ENCODE measurements around the gene CACNG8. TPM values are rescaled to one million over a fixed set of nuclear protein-coding genes. Genes with fewer than 3 reads are reported as not detected.

The CACNG8 gene
- total RNA-seq, 1 donor from 2014 or later: 0.32 TPM

- no peaks in the 10 kb centered on the region for H3K36me3 ChIP-seq
- no peak overlapping the region for H3K27ac ChIP-seq
- peaks cover 18% of the 10 kb centered on the region for H3K27me3 ChIP-seq
- no peaks in the 10 kb centered on the region for H3K9me3 ChIP-seq
- H3K4me1 ChIP-seq: peaks cover 3% of the 10 kb centered on the region in 2 donors
- intact Hi-C loops (cut with DNase I): no loop called here
- H3K4me3 ChIP-seq: peak overlapping the region; percentile 37 to 57
- no peak for TF ChIP-seq CTCF (IDR thresholded peaks at IDR 0.05)
- DNase-seq (ENCODE audit: low spot score in 2 of 2): peak in 1 of 2 donors; percentile 67
These were observed 15.4 kb downstream of the CACNG8 start for GRCh38 chr19:53977991-53978731.

DNA sequence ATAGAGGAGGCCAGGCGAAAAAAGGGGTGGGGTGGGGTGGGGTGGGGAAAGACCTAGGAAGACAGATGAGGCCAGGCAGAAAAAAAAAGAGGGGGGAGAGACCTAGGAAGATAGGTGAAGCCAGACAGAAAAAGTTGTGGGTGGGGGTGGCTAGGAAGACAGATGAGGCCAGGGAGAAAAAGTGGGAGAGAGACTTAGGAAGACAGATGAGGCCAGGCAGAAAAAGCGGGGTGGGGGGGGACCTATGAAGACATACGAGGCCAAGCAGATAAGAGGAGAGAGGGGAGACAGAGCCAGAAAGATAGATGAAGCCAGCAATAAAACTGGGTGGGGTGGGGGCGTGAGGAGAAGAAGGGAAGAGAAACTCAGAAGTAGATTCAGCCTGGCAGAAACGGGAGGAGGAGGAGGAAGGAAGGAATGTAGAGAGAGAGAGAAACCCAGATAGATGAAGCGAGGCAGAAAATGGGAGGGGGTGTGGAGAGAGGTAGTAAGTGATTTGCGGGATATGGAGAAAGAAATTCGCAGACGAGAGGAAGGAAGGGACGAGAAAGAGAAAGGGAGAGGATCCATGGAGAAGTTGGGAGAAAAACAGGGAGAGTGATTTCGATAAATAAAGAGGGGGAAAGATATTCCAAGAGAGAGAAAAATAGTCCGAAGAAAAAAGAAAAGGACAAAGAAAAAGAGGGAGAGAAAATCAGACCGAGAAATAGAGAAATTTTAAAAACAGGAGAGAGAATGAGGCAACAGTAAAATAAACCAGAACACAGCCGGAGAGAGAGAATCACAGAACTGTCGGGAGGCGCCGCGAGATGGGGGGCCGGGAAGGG, 16.5 kb downstream of the CACNG8 start:
- Histone ChIP-seq H3K4me1 (peaks cover 3% of the 10 kb centered on the region in 2 donors), H3K36me3 (no peaks in the 10 kb centered on the region), H3K4me3 (no peak overlapping the region), H3K27ac (no peak overlapping the region), H3K9me3 (no peaks in the 10 kb centered on the region), H3K27me3 (peaks cover 18% of the 10 kb centered on the region)
- TF ChIP-seq CTCF (IDR thresholded peaks at IDR 0.05): no peak
- intact Hi-C loops (cut with DNase I): no loop called here
- DNase-seq (ENCODE audit: low spot score in 2 of 2): no peak

- peak overlapping the region in 1 of 2 donors; percentile 18 for H3K4me3 ChIP-seq
- no peaks in the 10 kb centered on the region for H3K36me3 ChIP-seq
- no peak overlapping the region for H3K27ac ChIP-seq
- DNase-seq (ENCODE audit: low spot score in 2 of 2): no peak
- no peaks in the 10 kb centered on the region for H3K9me3 ChIP-seq
- peaks cover 18% of the 10 kb centered on the region for H3K27me3 ChIP-seq
- intact Hi-C loops (cut with DNase I): no loop called here
- no peak for TF ChIP-seq CTCF (IDR thresholded peaks at IDR 0.05)
- H3K4me1 ChIP-seq: peaks cover 3% of the 10 kb centered on the region in 2 donors
These were observed 18.0 kb downstream of the CACNG8 start for GRCh38 chr19:53980539-53981375.

DNA sequence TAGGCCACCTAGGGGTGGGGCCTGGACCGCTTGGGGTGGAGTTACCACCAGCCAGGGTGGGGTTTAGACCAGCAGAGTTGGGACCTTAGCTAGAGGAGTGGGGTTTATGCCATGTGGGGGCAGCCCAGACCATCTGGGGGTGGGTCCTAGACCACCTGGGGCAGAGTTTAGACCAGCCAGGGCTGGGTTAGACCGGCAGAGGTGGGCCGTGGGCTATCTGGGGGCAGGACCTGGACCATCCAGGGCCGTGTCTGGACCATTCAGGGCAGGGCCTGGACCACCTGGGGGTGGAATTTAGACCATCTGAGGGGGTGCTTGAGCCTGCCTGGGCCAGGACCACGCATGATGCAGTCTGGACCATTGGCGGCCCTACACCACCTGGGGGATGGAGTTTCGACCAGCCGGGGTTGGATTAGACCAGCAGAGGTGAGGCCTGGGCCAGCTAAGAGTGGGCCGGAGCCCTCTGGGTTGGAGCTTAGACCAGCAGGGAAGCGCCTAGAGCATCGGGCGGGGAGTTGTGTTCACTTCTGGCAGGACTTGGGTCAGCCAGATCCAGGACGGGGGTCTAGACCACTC, 18.7 kb downstream of the CACNG8 start:
- Histone ChIP-seq H3K36me3 (no peaks in the 10 kb centered on the region), H3K27me3 (peaks cover 18% of the 10 kb centered on the region), H3K4me3 (peak overlapping the region in 1 of 2 donors; percentile 26), H3K4me1 (peaks cover 3% of the 10 kb centered on the region in 2 donors), H3K9me3 (no peaks in the 10 kb centered on the region), H3K27ac (no peak overlapping the region)
- intact Hi-C loops (cut with DNase I): no loop called here
- TF ChIP-seq CTCF (IDR thresholded peaks at IDR 0.05): no peak
- no peak for DNase-seq (ENCODE audit: low spot score in 2 of 2)

DNA sequence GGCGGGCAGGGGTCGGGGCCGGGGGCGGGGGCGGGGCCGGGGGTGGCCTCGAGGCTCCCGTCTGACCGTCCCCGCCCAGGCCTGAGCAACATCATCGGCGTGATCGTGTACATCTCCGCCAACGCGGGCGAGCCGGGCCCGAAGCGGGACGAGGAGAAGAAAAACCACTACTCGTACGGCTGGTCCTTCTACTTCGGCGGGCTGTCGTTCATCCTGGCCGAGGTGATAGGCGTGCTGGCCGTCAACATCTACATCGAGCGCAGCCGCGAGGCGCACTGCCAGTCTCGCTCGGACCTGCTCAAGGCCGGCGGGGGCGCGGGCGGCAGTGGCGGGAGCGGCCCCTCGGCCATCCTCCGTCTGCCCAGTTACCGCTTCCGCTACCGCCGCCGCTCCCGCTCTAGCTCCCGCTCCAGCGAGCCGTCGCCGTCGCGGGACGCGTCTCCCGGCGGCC, 19.3 kb downstream of the CACNG8 start:
- Histone ChIP-seq H3K9me3 (no peaks in the 10 kb centered on the region), H3K4me3 (peak overlapping the region; percentile 26 to 51), H3K27ac (no peak overlapping the region), H3K27me3 (peaks cover 18% of the 10 kb centered on the region), H3K36me3 (no peaks in the 10 kb centered on the region), H3K4me1 (peaks cover 3% of the 10 kb centered on the region in 2 donors)
- intact Hi-C loops (cut with DNase I): no loop called here
- no peak for TF ChIP-seq CTCF (IDR thresholded peaks at IDR 0.05)
- DNase-seq (ENCODE audit: low spot score in 2 of 2): no peak
